Measurements from ENCODE around the gene IFI27L1. TPM values are rescaled to one million over a fixed set of nuclear protein-coding genes. Genes with fewer than 3 reads are reported as not detected.

IFI27L1 gene
- total and polyA plus RNA-seq, 2 of the 13 experiments (the other 11 are each of a cell fraction or from before 2014, with no cell fraction given) = 11.9 to 19.0 TPM

DNA sequence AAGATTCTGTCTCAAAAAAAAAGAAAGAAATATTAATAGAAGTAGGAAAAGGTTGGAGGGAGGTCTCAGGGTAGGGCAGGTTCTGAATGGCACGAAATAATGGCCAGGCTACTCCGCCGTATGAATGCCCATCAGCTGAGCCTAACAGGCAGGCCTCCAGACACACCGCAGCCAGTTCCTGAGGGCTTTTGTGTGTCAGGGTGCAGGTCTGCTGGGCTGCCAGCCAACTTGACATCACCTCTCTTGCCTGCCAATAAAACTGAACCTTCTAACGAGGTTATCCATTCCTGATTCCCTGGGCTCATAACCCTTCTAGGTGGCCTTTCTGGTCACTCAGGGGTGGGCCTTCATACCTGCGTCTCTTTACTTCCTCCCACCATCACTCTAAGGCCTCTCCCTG lies 32.4 kb downstream of the IFI27L1 start (continued):
- TF ChIP-seq, protein P1, sequence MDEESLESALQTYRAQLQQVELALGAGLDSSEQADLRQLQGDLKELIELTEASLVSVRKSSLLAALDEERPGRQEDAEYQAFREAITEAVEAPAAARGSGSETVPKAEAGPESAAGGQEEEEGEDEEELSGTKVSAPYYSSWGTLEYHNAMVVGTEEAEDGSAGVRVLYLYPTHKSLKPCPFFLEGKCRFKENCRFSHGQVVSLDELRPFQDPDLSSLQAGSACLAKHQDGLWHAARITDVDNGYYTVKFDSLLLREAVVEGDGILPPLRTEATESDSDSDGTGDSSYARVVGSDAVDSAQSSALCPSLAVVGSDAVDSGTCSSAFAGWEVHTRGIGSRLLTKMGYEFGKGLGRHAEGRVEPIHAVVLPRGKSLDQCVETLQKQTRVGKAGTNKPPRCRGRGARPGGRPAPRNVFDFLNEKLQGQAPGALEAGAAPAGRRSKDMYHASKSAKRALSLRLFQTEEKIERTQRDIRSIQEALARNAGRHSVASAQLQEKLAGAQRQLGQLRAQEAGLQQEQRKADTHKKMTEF (CRISPR knock-in tag; IDR thresholded peaks at IDR 0.05) = no peak
- no peak for TF ChIP-seq ZNF761 (CRISPR knock-in tag; conservative IDR thresholded peaks at IDR 0.05)
- no peak for TF ChIP-seq NPAS2 (CRISPR knock-in tag; IDR thresholded peaks at IDR 0.05; ENCODE audit: borderline replicate concordance)
- TF ChIP-seq ZNF577 (CRISPR knock-in tag; IDR thresholded peaks at IDR 0.05; ENCODE audit: borderline replicate concordance, low read depth) = no peak
- no peak for TF ChIP-seq EEA1 (CRISPR knock-in tag; IDR thresholded peaks at IDR 0.05; ENCODE audit: borderline replicate concordance)
- no peak for TF ChIP-seq ZNF460 (CRISPR knock-in tag; IDR thresholded peaks at IDR 0.05; ENCODE audit: borderline replicate concordance)

DNA sequence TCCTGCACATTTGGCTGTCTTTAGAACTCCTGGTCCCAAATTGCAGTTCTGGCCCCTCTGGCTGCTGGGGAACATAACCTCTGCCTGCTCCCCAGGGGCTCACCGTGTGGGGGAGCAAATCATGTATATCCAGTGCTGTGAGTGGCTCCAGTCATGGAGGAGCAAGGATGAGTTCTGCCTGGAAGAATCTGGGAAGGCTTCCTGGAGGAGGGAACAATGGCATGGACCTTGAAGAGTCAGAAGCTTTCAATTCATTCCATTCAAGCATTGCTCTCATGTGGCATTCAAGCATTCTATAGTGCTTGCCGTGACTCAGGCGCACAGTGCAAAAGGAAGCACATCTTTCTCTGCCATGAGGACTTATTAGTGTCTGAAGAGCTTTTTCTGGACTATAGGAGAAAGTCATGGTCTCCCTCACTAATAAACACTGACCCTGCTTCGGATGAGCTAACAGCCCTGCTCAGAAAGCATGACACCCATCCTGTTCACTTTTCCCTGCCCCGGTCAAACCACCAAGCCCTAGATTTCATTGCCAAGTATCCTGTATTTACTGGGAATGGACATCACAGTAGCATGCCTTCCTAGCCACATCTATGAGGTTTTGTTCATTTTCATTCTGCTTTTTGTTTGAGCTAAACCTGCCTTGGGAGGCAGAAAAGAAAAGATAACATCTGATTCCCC lies 32.9 kb downstream of the IFI27L1 start:
- Histone ChIP-seq H3K4me2 (ENCODE audit: low read depth, low read length) (no peak overlapping the region; the same call in 1 of the 2 replicates), H4K20me1 (ENCODE audit: insufficient read depth, low read length) (no peaks in the 10 kb centered on the region), H3K9me3 (ENCODE audit: low read length) (no peaks in the 10 kb centered on the region), H3K4me1 (ENCODE audit: insufficient read depth, low read length) (peaks cover 56% of the 10 kb centered on the region), H3K4me3 (replicated peaks in 1 of 3; ENCODE audit: insufficient read depth in 1 of 3, low read depth in 2 of 3, low read length in 3 of 3) (no peak overlapping the region), H3K27me3 (ENCODE audit: control insufficient read depth in 1 of 2, insufficient read depth in 2 of 2, low read length in 2 of 2) (peaks cover 2 to 22% of the 10 kb centered on the region in 2 experiments; a peak in 2 of 5 replicates), H3K79me2 (ENCODE audit: insufficient read depth, low read length) (no peaks in the 10 kb centered on the region), H2AFZ (ENCODE audit: low read length) (no peak overlapping the region), H3K36me3 (replicated peaks in 1 of 2; ENCODE audit: control insufficient read depth in 1 of 2, insufficient read depth in 2 of 2, low read length in 2 of 2) (no peaks in the 10 kb centered on the region), H3K9ac (ENCODE audit: insufficient read depth, low read depth, low read length) (no peak overlapping the region), H3K27ac (ENCODE audit: extremely low read length, insufficient read depth, low read length) (no peak overlapping the region)
- 90% methylated on average over 1 of the region's 5 CpGs for WGBS (ENCODE audit: low lambda C conversion rate)
- in situ Hi-C loops (cut with HindIII; ENCODE audit: extremely low pct_ligation_motif_present, low pct_unique_long_range_greater_than_20kb) = no loop called here
- intact Hi-C loops (cut with micrococcal nuclease; ENCODE audit: unreplicated experiment) = no loop called here
- TF ChIP-seq HOXA5 (CRISPR knock-in tag; IDR thresholded peaks at IDR 0.05) (no peak), ZFP36 (IDR thresholded peaks at IDR 0.05; ENCODE audit: borderline replicate concordance, low read depth, low read length, partially characterized antibody) (peak; percentile 60), ZNF652 (CRISPR knock-in tag; IDR thresholded peaks at IDR 0.05; ENCODE audit: borderline replicate concordance, low read depth) (no peak), ZNF749 (CRISPR knock-in tag; IDR thresholded peaks at IDR 0.05; ENCODE audit: borderline replicate concordance) (no peak)
- TF ChIP-seq, protein P2, sequence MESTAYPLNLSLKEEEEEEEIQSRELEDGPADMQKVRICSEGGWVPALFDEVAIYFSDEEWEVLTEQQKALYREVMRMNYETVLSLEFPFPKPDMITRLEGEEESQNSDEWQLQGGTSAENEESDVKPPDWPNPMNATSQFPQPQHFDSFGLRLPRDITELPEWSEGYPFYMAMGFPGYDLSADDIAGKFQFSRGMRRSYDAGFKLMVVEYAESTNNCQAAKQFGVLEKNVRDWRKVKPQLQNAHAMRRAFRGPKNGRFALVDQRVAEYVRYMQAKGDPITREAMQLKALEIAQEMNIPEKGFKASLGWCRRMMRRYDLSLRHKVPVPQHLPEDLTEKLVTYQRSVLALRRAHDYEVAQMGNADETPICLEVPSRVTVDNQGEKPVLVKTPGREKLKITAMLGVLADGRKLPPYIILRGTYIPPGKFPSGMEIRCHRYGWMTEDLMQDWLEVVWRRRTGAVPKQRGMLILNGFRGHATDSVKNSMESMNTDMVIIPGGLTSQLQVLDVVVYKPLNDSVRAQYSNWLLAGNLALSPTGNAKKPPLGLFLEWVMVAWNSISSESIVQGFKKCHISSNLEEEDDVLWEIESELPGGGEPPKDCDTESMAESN (CRISPR knock-in tag; conservative IDR thresholded peaks at IDR 0.05) = no peak
- TF ChIP-seq, protein P3, sequence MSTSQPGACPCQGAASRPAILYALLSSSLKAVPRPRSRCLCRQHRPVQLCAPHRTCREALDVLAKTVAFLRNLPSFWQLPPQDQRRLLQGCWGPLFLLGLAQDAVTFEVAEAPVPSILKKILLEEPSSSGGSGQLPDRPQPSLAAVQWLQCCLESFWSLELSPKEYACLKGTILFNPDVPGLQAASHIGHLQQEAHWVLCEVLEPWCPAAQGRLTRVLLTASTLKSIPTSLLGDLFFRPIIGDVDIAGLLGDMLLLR (CRISPR knock-in tag; IDR thresholded peaks at IDR 0.05) = no peak
- TF ChIP-seq, protein P4, sequence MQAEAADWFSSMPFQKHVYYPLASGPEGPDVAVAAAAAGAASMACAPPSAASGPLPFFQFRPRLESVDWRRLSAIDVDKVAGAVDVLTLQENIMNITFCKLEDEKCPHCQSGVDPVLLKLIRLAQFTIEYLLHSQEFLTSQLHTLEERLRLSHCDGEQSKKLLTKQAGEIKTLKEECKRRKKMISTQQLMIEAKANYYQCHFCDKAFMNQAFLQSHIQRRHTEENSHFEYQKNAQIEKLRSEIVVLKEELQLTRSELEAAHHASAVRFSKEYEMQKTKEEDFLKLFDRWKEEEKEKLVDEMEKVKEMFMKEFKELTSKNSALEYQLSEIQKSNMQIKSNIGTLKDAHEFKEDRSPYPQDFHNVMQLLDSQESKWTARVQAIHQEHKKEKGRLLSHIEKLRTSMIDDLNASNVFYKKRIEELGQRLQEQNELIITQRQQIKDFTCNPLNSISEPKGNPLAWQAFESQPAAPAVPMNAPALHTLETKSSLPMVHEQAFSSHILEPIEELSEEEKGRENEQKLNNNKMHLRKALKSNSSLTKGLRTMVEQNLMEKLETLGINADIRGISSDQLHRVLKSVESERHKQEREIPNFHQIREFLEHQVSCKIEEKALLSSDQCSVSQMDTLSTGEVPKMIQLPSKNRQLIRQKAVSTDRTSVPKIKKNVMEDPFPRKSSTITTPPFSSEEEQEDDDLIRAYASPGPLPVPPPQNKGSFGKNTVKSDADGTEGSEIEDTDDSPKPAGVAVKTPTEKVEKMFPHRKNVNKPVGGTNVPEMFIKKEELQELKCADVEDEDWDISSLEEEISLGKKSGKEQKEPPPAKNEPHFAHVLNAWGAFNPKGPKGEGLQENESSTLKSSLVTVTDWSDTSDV (CRISPR knock-in tag; IDR thresholded peaks at IDR 0.05) = no peak
- no peak for ATAC-seq
- DNase-seq (ENCODE audit: low spot score) = no peak
- ChIA-PET POLR2A (no interaction called here), CTCF (ENCODE audit: low intra/inter-chr PET ratio, low total read pairs) (no interaction called here)
- no peak for FAIRE-seq
- no TSS peak for BruUV-seq (replicated peaks)
